HepG2 (cell line): ENCODE measurements around the gene TSEN54. TPM values are rescaled to one million over a fixed set of nuclear protein-coding genes. Genes with fewer than 3 reads are reported as not detected.

Experiments
- ATM ChIP-seq: fragments of 450-650 bp; IDR thresholded peaks from 2 replicates; pipeline ENCODE4 v1.7.1; 2017; ENCODE audit warnings: mild to moderate bottlenecking, borderline replicate concordance
- E2F1 ChIP-seq: sonication (generic); formaldehyde crosslinking; IDR thresholded peaks from 2 replicates; pipeline ENCODE4 v1.5.0; 2020; ENCODE audit warnings: missing genetic modification reagents
- ETS1 ChIP-seq: sonication (generic); formaldehyde crosslinking; IDR thresholded peaks from 2 replicates; pipeline ENCODE4 v1.4.0; 2020; ENCODE audit warnings: missing genetic modification reagents
- GMEB1 ChIP-seq: sonication (generic); formaldehyde crosslinking; IDR thresholded peaks from 2 replicates; pipeline ENCODE4 v1.5.1; 2020; ENCODE audit warnings: missing genetic modification reagents, mild to moderate bottlenecking, borderline replicate concordance
- ISX ChIP-seq: sonication (generic); formaldehyde crosslinking; conservative IDR thresholded peaks from 2 replicates; pipeline ENCODE4 v1.5.0; 2020; ENCODE audit warnings: missing genetic modification reagents
- KDM5A ChIP-seq: fragments of 200-600 bp; sonication (generic); IDR thresholded peaks from 2 replicates; pipeline ENCODE4 v1.7.0; 2018; ENCODE audit warnings: antibody characterized with exemption, mild to moderate bottlenecking, low read length, borderline replicate concordance
- MTF2 ChIP-seq: sonication (generic); formaldehyde crosslinking; IDR thresholded peaks from 2 replicates; pipeline ENCODE4 v1.5.0; 2020; ENCODE audit warnings: missing genetic modification reagents, borderline replicate concordance
- MXD4 ChIP-seq: IDR thresholded peaks from 2 replicates; pipeline ENCODE4 v1.6.1; 2016; ENCODE audit warnings: mild to moderate bottlenecking, missing biosample characterization, missing genetic modification reagents
- POLR2G ChIP-seq: fragments of 200-400 bp; formaldehyde crosslinking; IDR thresholded peaks from 2 replicates; pipeline ENCODE4 v1.6.1; 2018; ENCODE audit warnings: mild to moderate bottlenecking, low read depth, low read length, moderate library complexity
- RARA ChIP-seq: IDR thresholded peaks from 2 replicates; pipeline ENCODE4 v1.6.1; 2016; ENCODE audit warnings: missing genetic modification reagents, missing compliant biosample characterization
- RFXAP ChIP-seq: sonication (generic); formaldehyde crosslinking; IDR thresholded peaks from 2 replicates; pipeline ENCODE4 v1.4.0; 2020; ENCODE audit warnings: missing genetic modification reagents, borderline replicate concordance
- SOX6 ChIP-seq, 2 experiments: fragments of 450-650 bp in 1 of 2; sonication (generic) in 1 of 2; formaldehyde crosslinking in 1 of 2; IDR thresholded peaks; 2 replicates each; pipeline versions ENCODE4 v1.4.0 to v1.6.1; 2017 to 2020; ENCODE audit warnings: antibody characterized with exemption in 1 of 2, mild to moderate bottlenecking in 1 of 2, missing genetic modification reagents in 1 of 2
- XBP1 ChIP-seq: sonication (generic); formaldehyde crosslinking; IDR thresholded peaks from 2 replicates; pipeline ENCODE4 v1.5.0; 2020; ENCODE audit warnings: missing genetic modification reagents
- ZBTB21 ChIP-seq: sonication (generic); formaldehyde crosslinking; IDR thresholded peaks from 2 replicates; pipeline ENCODE4 v1.4.0; 2020; ENCODE audit warnings: missing genetic modification reagents
- ZBTB38 ChIP-seq: sonication (generic); formaldehyde crosslinking; IDR thresholded peaks from 2 replicates; pipeline ENCODE4 v1.5.1; 2020; ENCODE audit warnings: mild to moderate bottlenecking, missing genetic modification reagents
- ZMYM4 ChIP-seq: sonication (generic); formaldehyde crosslinking; IDR thresholded peaks from 2 replicates; pipeline ENCODE4 v1.8.1; 2023; ENCODE audit warnings: mild to moderate bottlenecking, missing genetic modification reagents
- ZNF17 ChIP-seq: sonication (generic); formaldehyde crosslinking; IDR thresholded peaks from 2 replicates; pipeline ENCODE4 v1.5.0; 2020; ENCODE audit warnings: mild to moderate bottlenecking, missing genetic modification reagents
- ZNF275 ChIP-seq: sonication (generic); formaldehyde crosslinking; IDR thresholded peaks from 2 replicates; pipeline ENCODE4 v1.8.0; 2022; ENCODE audit warnings: missing genetic modification reagents, mild to moderate bottlenecking, inconsistent platforms, borderline replicate concordance
- ZNF383 ChIP-seq: sonication (generic); formaldehyde crosslinking; IDR thresholded peaks from 2 replicates; pipeline ENCODE4 v1.4.0; 2020; ENCODE audit warnings: missing genetic modification reagents, mild to moderate bottlenecking, borderline replicate concordance
- ZNF451 ChIP-seq: sonication (generic); formaldehyde crosslinking; IDR thresholded peaks from 2 replicates; pipeline ENCODE4 v1.5.0; 2020; ENCODE audit warnings: mild to moderate bottlenecking, missing genetic modification reagents
- ZNF7 ChIP-seq: IDR thresholded peaks from 2 replicates; pipeline ENCODE4 v1.6.1; 2016; ENCODE audit warnings: missing biosample characterization, missing genetic modification reagents
- ZNF800 ChIP-seq: sonication (generic); formaldehyde crosslinking; IDR thresholded peaks from 2 replicates; pipeline ENCODE4 v1.4.0; 2020; ENCODE audit warnings: missing genetic modification reagents
- polyA plus RNA-seq, 8 experiments: library from polyadenylated mRNA; depleted of rRNA in 3 of 8; stranded (reverse) in 7 of 8; unstranded in 1 of 8; fragments of >200 nt; fragmentation: Illumina TruSeq in 4 of 8; extraction: Trizol in 4 of 8; gene quantifications; 2 replicates each; pipeline versions ENCODE4 v1.2.1 to v1.2.3, GENCODE V29; 2011 to 2016; ENCODE audit warnings: low read depth in 4 of 8, missing spikeins in 1 of 8, mixed read lengths in 1 of 8; ENCODE audit not compliant: insufficient read depth in 1 of 8
- total RNA-seq, 5 experiments: library from RNA; depleted of rRNA; stranded (reverse); fragments of >200 nt; fragmentation: Illumina TruSeq; extraction: Trizol; gene quantifications; 2 replicates each; pipeline ENCODE4 v1.2.3, GENCODE V29; 2016; ENCODE audit warnings: low read depth in 1 of 5

Gene TSEN54
- total and polyA plus RNA-seq, 2 of the 13 experiments (the other 11 are each of a cell fraction or from before 2014, with no cell fraction given), result 62.9 to 63.3 TPM

GRCh38 chr17:75524970-75525805 is 8.9 kb downstream of the TSEN54 start, which contains the start of gene LLGL2 (continued):
- TF ChIP-seq GMEB1 (peak; percentile 71), ZNF275 (CRISPR knock-in tag) (peak; percentile 79; the same call in 1 of the 2 replicates), MTF2 (CRISPR knock-in tag) (peak; percentile 80; the same call in 1 of the 2 replicates), ISX (CRISPR knock-in tag) (0 out of 2 replicates have a peak, but pooled peaks have one; percentile 11), ETS1 (CRISPR knock-in tag) (peak; percentile 95), RFXAP (CRISPR knock-in tag) (0 out of 2 replicates have a peak, but pooled peaks have one; percentile 40), ZNF451 (CRISPR knock-in tag) (no peak; the same call in 1 of the 2 replicates), MXD4 (CRISPR knock-in tag) (peak; percentile 88; the same call in 1 of the 2 replicates), E2F1 (CRISPR knock-in tag) (peak; percentile 77), XBP1 (CRISPR knock-in tag) (peak; percentile 67; the same call in 1 of the 2 replicates), SOX6 (IDR thresholded peaks at IDR 0.05) (no peak), SOX6 (CRISPR knock-in tag; IDR thresholded peaks at IDR 0.05) (peak; percentile 70), ZNF383 (CRISPR knock-in tag) (peak; percentile 94; the same call in 1 of the 2 replicates), ATM (no peak), RARA (CRISPR knock-in tag) (peak; percentile 45; the same call in 1 of the 2 replicates), ZNF800 (CRISPR knock-in tag) (peak; percentile 90), ZBTB38 (peak; percentile 78; the same call in 1 of the 2 replicates), KDM5A (peak; percentile 82), POLR2G (peak; percentile 77), ZNF7 (no peak), ZMYM4 (CRISPR knock-in tag) (peak; percentile 75; the same call in 1 of the 2 replicates), ZBTB21 (no peak), ZNF17 (CRISPR knock-in tag) (no peak)
